Measurements from ENCODE around the gene PLPP3. TPM values are rescaled to one million over a fixed set of nuclear protein-coding genes. Genes with fewer than 3 reads are reported as not detected.

PLPP3 gene
- total RNA-seq, 2 donors from 2014 or later = not detected

GRCh38 chr1:56580771-56581170 lies 1.4 kb upstream of the PLPP3 start:
- H3K9me3 Mint-ChIP-seq = no peaks in the 10 kb centered on the region
- H3K36me3 Mint-ChIP-seq = peaks cover 0 to 4% of the 10 kb centered on the region in 2 donors
- no peak overlapping the region for H3K27ac Mint-ChIP-seq
- ATAC-seq (no peak), DNase-seq (ENCODE audit: low spot score in 2 of 2) (no peak)

GRCh38 chr1:56578138-56578962 lies 1.0 kb downstream of the PLPP3 start:
- Mint-ChIP-seq H3K27ac (no peak overlapping the region), H3K9me3 (no peaks in the 10 kb centered on the region), H3K36me3 (peaks cover 0 to 4% of the 10 kb centered on the region in 2 donors)
- DNase-seq (ENCODE audit: low spot score in 2 of 2) (peak in 1 of 2 donors; percentile 4), ATAC-seq (peak; percentile 14 to 59)

- peaks cover 0 to 4% of the 10 kb centered on the region in 2 donors for H3K36me3 Mint-ChIP-seq
- no peaks in the 10 kb centered on the region for H3K9me3 Mint-ChIP-seq
- no peak overlapping the region for H3K27ac Mint-ChIP-seq
- ATAC-seq (no peak), DNase-seq (ENCODE audit: low spot score in 2 of 2) (no peak)
Measured at GRCh38 chr1:56577406-56578137, 1.8 kb downstream of the PLPP3 start.

- no peak for ATAC-seq
- peaks cover 0 to 4% of the 10 kb centered on the region in 2 donors for H3K36me3 Mint-ChIP-seq
- no peak for DNase-seq (ENCODE audit: low spot score in 2 of 2)
- H3K9me3 Mint-ChIP-seq = no peaks in the 10 kb centered on the region
- no peak overlapping the region for H3K27ac Mint-ChIP-seq
Measured at GRCh38 chr1:56576880-56577405, 2.4 kb downstream of the PLPP3 start.

GRCh38 chr1:56575865-56576264 lies 3.5 kb downstream of the PLPP3 start:
- Mint-ChIP-seq H3K9me3 (no peaks in the 10 kb centered on the region), H3K27ac (no peak overlapping the region), H3K36me3 (peaks cover 0 to 4% of the 10 kb centered on the region in 2 donors)
- ATAC-seq = no peak
- DNase-seq (ENCODE audit: low spot score in 2 of 2) = no peak

- H3K27ac Mint-ChIP-seq = no peak overlapping the region
- no peak for ATAC-seq
- no peak for DNase-seq (ENCODE audit: low spot score in 2 of 2)
- peaks cover 0 to 4% of the 10 kb centered on the region in 2 donors for H3K36me3 Mint-ChIP-seq
- H3K9me3 Mint-ChIP-seq = no peaks in the 10 kb centered on the region
Measured at GRCh38 chr1:56574794-56575193, 4.6 kb downstream of the PLPP3 start.

GRCh38 chr1:56573311-56573710 lies 6.1 kb downstream of the PLPP3 start:
- DNase-seq (ENCODE audit: low spot score in 2 of 2) = no peak
- H3K36me3 Mint-ChIP-seq = peaks cover 0 to 4% of the 10 kb centered on the region in 2 donors
- H3K9me3 Mint-ChIP-seq = no peaks in the 10 kb centered on the region
- no peak for ATAC-seq
- no peak overlapping the region for H3K27ac Mint-ChIP-seq

- Mint-ChIP-seq H3K9me3 (no peaks in the 10 kb centered on the region), H3K36me3 (no peaks in the 10 kb centered on the region), H3K27ac (no peak overlapping the region)
- ATAC-seq (no peak), DNase-seq (ENCODE audit: low spot score in 2 of 2) (no peak)
Measured at GRCh38 chr1:56572334-56573050, 6.9 kb downstream of the PLPP3 start.

GRCh38 chr1:56571448-56571847 lies 7.9 kb downstream of the PLPP3 start:
- Mint-ChIP-seq H3K9me3 (no peaks in the 10 kb centered on the region), H3K36me3 (no peaks in the 10 kb centered on the region), H3K27ac (no peak overlapping the region)
- ATAC-seq (no peak), DNase-seq (ENCODE audit: low spot score in 2 of 2) (no peak)

GRCh38 chr1:56570924-56571372 lies 8.4 kb downstream of the PLPP3 start:
- H3K9me3 Mint-ChIP-seq = no peaks in the 10 kb centered on the region
- H3K36me3 Mint-ChIP-seq = no peaks in the 10 kb centered on the region
- no peak overlapping the region for H3K27ac Mint-ChIP-seq
- DNase-seq (ENCODE audit: low spot score in 2 of 2) (no peak), ATAC-seq (no peak)

GRCh38 chr1:56569661-56570060 lies 9.7 kb downstream of the PLPP3 start:
- Mint-ChIP-seq H3K27ac (no peak overlapping the region), H3K36me3 (no peaks in the 10 kb centered on the region), H3K9me3 (no peaks in the 10 kb centered on the region)
- no peak for DNase-seq (ENCODE audit: low spot score in 2 of 2)
- no peak for ATAC-seq

- H3K36me3 Mint-ChIP-seq = no peaks in the 10 kb centered on the region
- no peaks in the 10 kb centered on the region for H3K9me3 Mint-ChIP-seq
- no peak overlapping the region for H3K27ac Mint-ChIP-seq
- ATAC-seq = no peak
- no peak for DNase-seq (ENCODE audit: low spot score in 2 of 2)
Measured at GRCh38 chr1:56566994-56567393, 12.4 kb downstream of the PLPP3 start.

- Mint-ChIP-seq H3K27ac (no peak overlapping the region), H3K36me3 (no peaks in the 10 kb centered on the region), H3K9me3 (no peaks in the 10 kb centered on the region)
- DNase-seq (ENCODE audit: low spot score in 2 of 2) (no peak), ATAC-seq (no peak)
Measured at GRCh38 chr1:56566061-56566744, 13.2 kb downstream of the PLPP3 start.

- H3K27ac Mint-ChIP-seq = no peak overlapping the region
- no peak for ATAC-seq
- H3K9me3 Mint-ChIP-seq = no peaks in the 10 kb centered on the region
- no peak for DNase-seq (ENCODE audit: low spot score in 2 of 2)
- H3K36me3 Mint-ChIP-seq = no peaks in the 10 kb centered on the region
Measured at GRCh38 chr1:56564615-56565014, 14.7 kb downstream of the PLPP3 start.

GRCh38 chr1:56563568-56563967 lies 15.8 kb downstream of the PLPP3 start:
- ATAC-seq (no peak), DNase-seq (ENCODE audit: low spot score in 2 of 2) (no peak)
- H3K9me3 Mint-ChIP-seq = peaks cover 0 to 3% of the 10 kb centered on the region in 2 donors
- no peak overlapping the region for H3K27ac Mint-ChIP-seq
- no peaks in the 10 kb centered on the region for H3K36me3 Mint-ChIP-seq

GRCh38 chr1:56562891-56563452 lies 16.4 kb downstream of the PLPP3 start:
- no peak for DNase-seq (ENCODE audit: low spot score in 2 of 2)
- Mint-ChIP-seq H3K9me3 (peaks cover 0 to 3% of the 10 kb centered on the region in 2 donors), H3K27ac (no peak overlapping the region), H3K36me3 (no peaks in the 10 kb centered on the region)
- ATAC-seq = no peak
